ENCODE measurements around the gene CPNE4. TPM values are rescaled to one million over a fixed set of nuclear protein-coding genes. Genes with fewer than 3 reads are reported as not detected.

The CPNE4 gene
- total RNA-seq, 1 donor = not detected

GRCh38 chr3:131597816-131598215 is 437.0 kb downstream of the CPNE4 start:
- DNase-seq (ENCODE audit: low read depth) = no peak
- no peak overlapping the region for H3K4me3 ChIP-seq (ENCODE audit: low read depth, low read length)

GRCh38 chr3:131596884-131597283 is 437.9 kb downstream of the CPNE4 start:
- no peak overlapping the region for H3K4me3 ChIP-seq (ENCODE audit: low read depth, low read length)
- TF ChIP-seq CTCF (IDR thresholded peaks at IDR 0.05; ENCODE audit: insufficient read depth, low read length) = no peak
- no peak for DNase-seq (ENCODE audit: low read depth)

More at GRCh38 chr3:131597816-131598215, 437.0 kb downstream of the CPNE4 start:
- TF ChIP-seq CTCF (IDR thresholded peaks at IDR 0.05; ENCODE audit: insufficient read depth, low read length) = no peak

GRCh38 chr3:131591394-131592014 is 443.3 kb downstream of the CPNE4 start:
- DNase-seq (ENCODE audit: low read depth) = peak; percentile 36
- TF ChIP-seq CTCF (IDR thresholded peaks at IDR 0.05; ENCODE audit: insufficient read depth, low read length) = no peak

GRCh38 chr3:131586277-131586676 is 448.5 kb downstream of the CPNE4 start:
- no peak overlapping the region for H3K4me3 ChIP-seq (ENCODE audit: low read depth, low read length)
- no peak for DNase-seq (ENCODE audit: low read depth)
- TF ChIP-seq CTCF (IDR thresholded peaks at IDR 0.05; ENCODE audit: insufficient read depth, low read length) = no peak

More at GRCh38 chr3:131591394-131592014, 443.3 kb downstream of the CPNE4 start:
- H3K4me3 ChIP-seq (ENCODE audit: low read depth, low read length) = no peak overlapping the region

GRCh38 chr3:131582438-131582837 is 452.4 kb downstream of the CPNE4 start:
- no peak for DNase-seq (ENCODE audit: low read depth)
- no peak overlapping the region for H3K4me3 ChIP-seq (ENCODE audit: low read depth, low read length)
- TF ChIP-seq CTCF (IDR thresholded peaks at IDR 0.05; ENCODE audit: insufficient read depth, low read length) = no peak

GRCh38 chr3:131568460-131568859 is 466.4 kb downstream of the CPNE4 start:
- no peak for DNase-seq (ENCODE audit: low read depth)
- no peak for TF ChIP-seq CTCF (IDR thresholded peaks at IDR 0.05; ENCODE audit: insufficient read depth, low read length)
- no peak overlapping the region for H3K4me3 ChIP-seq (ENCODE audit: low read depth, low read length)

GRCh38 chr3:131564812-131565211 is 470.0 kb downstream of the CPNE4 start:
- no peak for TF ChIP-seq CTCF (IDR thresholded peaks at IDR 0.05; ENCODE audit: insufficient read depth, low read length)
- no peak for DNase-seq (ENCODE audit: low read depth)
- H3K4me3 ChIP-seq (ENCODE audit: low read depth, low read length) = no peak overlapping the region
